Parathyroid adenoma (tissue), 2 donors: ENCODE measurements around the gene MSRB1.

Experiments used
- H2AFZ ChIP-seq: fragments of 300-600 bp; sonication (generic); one replicate; pipeline ENCODE4 v1.7.0; 2017; ENCODE audit warnings: antibody characterized with exemption, mild to moderate bottlenecking
- H3K27ac ChIP-seq: fragments of 300-600 bp; sonication (generic); one replicate; pipeline ENCODE4 v1.7.0; 2017
- H3K27me3 ChIP-seq: fragments of 300-600 bp; sonication (generic); one replicate; pipeline ENCODE4 v1.7.0; 2017; ENCODE audit warnings: low read length; ENCODE audit not compliant: control insufficient read depth, insufficient read depth
- H3K36me3 ChIP-seq: fragments of 300-600 bp; sonication (generic); one replicate; pipeline ENCODE4 v1.7.0; 2017; ENCODE audit warnings: low read length; ENCODE audit not compliant: control insufficient read depth, insufficient read depth
- H3K4me1 ChIP-seq: fragments of 300-600 bp; sonication (generic); one replicate; pipeline ENCODE4 v1.7.0; 2017; ENCODE audit warnings: control low read depth
- H3K4me2 ChIP-seq: fragments of 300-600 bp; sonication (generic); one replicate; pipeline ENCODE4 v1.7.0; 2017; ENCODE audit warnings: low read length
- H3K4me3 ChIP-seq: fragments of 300-600 bp; sonication (generic); one replicate; pipeline ENCODE4 v1.7.0; 2017; ENCODE audit warnings: low read depth, low read length
- H3K79me2 ChIP-seq: fragments of 300-600 bp; sonication (generic); one replicate; pipeline ENCODE4 v1.7.0; 2017; ENCODE audit warnings: control low read depth
- H3K9ac ChIP-seq: fragments of 300-600 bp; sonication (generic); one replicate; pipeline ENCODE4 v1.7.0; 2017; ENCODE audit warnings: mild to moderate bottlenecking
- H3K9me3 ChIP-seq: fragments of 300-600 bp; sonication (generic); one replicate; pipeline ENCODE4 v1.7.0; 2017; ENCODE audit warnings: low read length; ENCODE audit not compliant: control insufficient read depth
- TF ChIP-seq, protein P1 (sequence below): fragments of 300-600 bp; sonication (generic); IDR thresholded peaks from one replicate; pipeline ENCODE4 v1.7.0; 2017; ENCODE audit warnings: antibody characterized with exemption, mild to moderate bottlenecking
- donor health status: primary hyperparathyroidism.

Gene MSRB1

GRCh38 chr16:1985466-1986150 is 42.6 kb upstream of the MSRB1 start:
- Histone ChIP-seq H3K79me2 (no peaks in the 10 kb centered on the region), H3K4me3 (peak overlapping the region; percentile 71), H2AFZ (no peak overlapping the region), H3K27ac (no peak overlapping the region), H3K9ac (no peak overlapping the region), H3K27me3 (no peaks in the 10 kb centered on the region), H3K36me3 (no peaks in the 10 kb centered on the region), H3K4me2 (no peak overlapping the region), H3K4me1 (peaks cover 7% of the 10 kb centered on the region), H3K9me3 (no peaks in the 10 kb centered on the region)
- TF ChIP-seq, protein P1, sequence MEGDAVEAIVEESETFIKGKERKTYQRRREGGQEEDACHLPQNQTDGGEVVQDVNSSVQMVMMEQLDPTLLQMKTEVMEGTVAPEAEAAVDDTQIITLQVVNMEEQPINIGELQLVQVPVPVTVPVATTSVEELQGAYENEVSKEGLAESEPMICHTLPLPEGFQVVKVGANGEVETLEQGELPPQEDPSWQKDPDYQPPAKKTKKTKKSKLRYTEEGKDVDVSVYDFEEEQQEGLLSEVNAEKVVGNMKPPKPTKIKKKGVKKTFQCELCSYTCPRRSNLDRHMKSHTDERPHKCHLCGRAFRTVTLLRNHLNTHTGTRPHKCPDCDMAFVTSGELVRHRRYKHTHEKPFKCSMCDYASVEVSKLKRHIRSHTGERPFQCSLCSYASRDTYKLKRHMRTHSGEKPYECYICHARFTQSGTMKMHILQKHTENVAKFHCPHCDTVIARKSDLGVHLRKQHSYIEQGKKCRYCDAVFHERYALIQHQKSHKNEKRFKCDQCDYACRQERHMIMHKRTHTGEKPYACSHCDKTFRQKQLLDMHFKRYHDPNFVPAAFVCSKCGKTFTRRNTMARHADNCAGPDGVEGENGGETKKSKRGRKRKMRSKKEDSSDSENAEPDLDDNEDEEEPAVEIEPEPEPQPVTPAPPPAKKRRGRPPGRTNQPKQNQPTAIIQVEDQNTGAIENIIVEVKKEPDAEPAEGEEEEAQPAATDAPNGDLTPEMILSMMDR: no peak

DNA sequence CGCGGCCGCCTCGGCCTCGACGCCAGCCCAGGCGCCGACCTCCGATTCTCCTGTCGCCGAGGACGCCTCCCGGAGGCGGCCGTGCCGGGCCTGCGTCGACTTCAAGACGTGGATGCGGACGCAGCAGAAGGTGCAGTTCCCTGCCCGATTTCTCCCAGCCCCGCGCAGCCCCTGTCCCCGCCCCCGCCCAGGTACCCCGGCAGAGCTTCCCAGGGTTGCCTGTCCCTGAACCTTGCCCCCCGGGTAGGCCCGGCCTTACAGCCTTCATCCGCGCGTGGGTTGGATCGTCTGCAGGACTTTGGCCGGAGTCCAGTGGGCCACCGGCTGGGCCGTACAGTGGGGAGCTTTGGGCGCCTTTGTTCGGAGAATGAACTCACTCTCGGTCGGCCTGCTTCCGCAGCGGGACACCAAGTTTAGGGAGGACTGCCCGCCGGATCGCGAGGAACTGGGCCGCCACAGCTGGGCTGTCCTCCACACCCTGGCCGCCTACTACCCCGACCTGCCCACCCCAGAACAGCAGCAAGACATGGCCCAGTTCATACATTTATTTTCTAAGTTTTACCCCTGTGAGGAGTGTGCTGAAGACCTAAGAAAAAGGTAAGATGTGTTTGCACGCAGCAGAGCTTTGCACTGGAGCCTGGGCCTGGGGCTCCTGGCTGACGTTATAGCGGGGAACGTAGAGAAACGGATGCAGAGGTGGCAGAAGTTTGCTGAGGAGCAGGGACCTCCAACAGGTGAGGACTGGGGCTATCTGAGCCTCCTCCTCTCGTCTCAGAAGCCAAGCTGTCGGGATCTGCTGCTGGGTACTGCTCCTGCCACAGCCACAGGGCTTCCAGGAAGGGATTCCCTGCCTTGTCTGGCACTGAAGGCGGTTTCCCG is 41.6 kb upstream of the MSRB1 start:
- H3K4me3 ChIP-seq: peak overlapping the region; percentile 71
- H3K9me3 ChIP-seq: no peaks in the 10 kb centered on the region
- H3K79me2 ChIP-seq: no peaks in the 10 kb centered on the region
- H3K27ac ChIP-seq: peak overlapping the region; percentile 48
- H3K9ac ChIP-seq: peak overlapping the region; percentile 58
- no peaks in the 10 kb centered on the region for H3K36me3 ChIP-seq
- H3K4me2 ChIP-seq: peak overlapping the region; percentile 98
- TF ChIP-seq, protein P1: no peak
- peaks cover 5% of the 10 kb centered on the region for H3K4me1 ChIP-seq
- H3K27me3 ChIP-seq: no peaks in the 10 kb centered on the region
- H2AFZ ChIP-seq: peak overlapping the region; percentile 71

GRCh38 chr16:1983544-1984346 is 40.7 kb upstream of the MSRB1 start, which contains the start of gene GFER:
TSS of gene GFER (plus strand) at chr16:1984193. CDS start at chr16:1984219, 26 bp downstream.
- no peaks in the 10 kb centered on the region for H3K27me3 ChIP-seq
- peaks cover 5% of the 10 kb centered on the region for H3K4me1 ChIP-seq
- TF ChIP-seq, protein P1: no peak

DNA sequence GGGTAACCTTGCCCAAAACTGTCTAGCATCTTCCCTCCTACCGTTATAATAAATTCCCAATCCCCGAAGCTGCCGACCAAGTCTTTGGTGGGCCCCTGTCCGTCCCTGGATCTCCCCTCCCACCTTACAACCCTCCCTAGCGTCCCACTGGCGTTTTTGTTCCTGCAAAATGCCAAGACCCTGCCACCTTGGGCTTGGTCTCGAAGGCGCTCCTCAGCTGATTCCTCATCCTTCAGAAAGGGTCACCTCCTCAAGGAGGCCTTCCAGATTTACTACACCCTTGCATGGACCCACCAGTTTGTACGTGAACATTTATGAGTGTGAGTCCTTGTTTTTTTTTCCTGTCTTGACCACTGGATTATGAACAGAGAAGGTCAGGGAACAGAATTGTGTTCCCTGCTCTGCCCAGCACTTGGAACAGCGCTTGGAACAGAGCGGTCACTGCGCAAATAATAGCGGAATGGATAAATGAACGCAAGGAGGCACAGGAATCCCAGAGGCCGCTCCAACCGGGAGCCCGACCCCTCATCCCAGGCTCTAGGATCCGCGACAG is 40.1 kb upstream of the MSRB1 start:
- no peaks in the 10 kb centered on the region for H3K27me3 ChIP-seq

More at GRCh38 chr16:1983544-1984346, 40.7 kb upstream of the MSRB1 start, which contains the start of gene GFER:
- H3K36me3 ChIP-seq: no peaks in the 10 kb centered on the region
- peak within 1 kb of the TSS; percentile 71 for H3K4me3 ChIP-seq
- H3K79me2 ChIP-seq: no peaks in the 10 kb centered on the region
- no peaks in the 10 kb centered on the region for H3K9me3 ChIP-seq
- peak within 1 kb of the TSS; percentile 58 for H3K9ac ChIP-seq
- H2AFZ ChIP-seq: peak within 1 kb of the TSS; percentile 71
- peak within 1 kb of the TSS; percentile 48 for H3K27ac ChIP-seq
- H3K4me2 ChIP-seq: peak within 1 kb of the TSS; percentile 98

More for the DNA sequence above, 40.1 kb upstream of the MSRB1 start:
- Histone ChIP-seq H3K9ac (no peak overlapping the region), H3K4me1 (peaks cover 5% of the 10 kb centered on the region), H3K4me3 (peak overlapping the region; percentile 71), H2AFZ (peak overlapping the region; percentile 63), H3K79me2 (no peaks in the 10 kb centered on the region), H3K36me3 (no peaks in the 10 kb centered on the region), H3K4me2 (peak overlapping the region; percentile 98), H3K27ac (peak overlapping the region; percentile 25), H3K9me3 (no peaks in the 10 kb centered on the region)
- TF ChIP-seq, protein P1: no peak
